NCI-H128 (cell line): ENCODE measurements around the gene MYO1A.
A peak's percentile ranks its signal among the peaks of the same experiment; 100 is the strongest.
"Not testable (repeated sequence)": the region's sequence is repeated elsewhere in the genome, so short reads cannot be mapped to it uniquely, and the experiment has no call there.

Experiments used
- DNase-seq: peaks from one replicate; lab custom pipeline; 2025; ENCODE audit not compliant: unreplicated experiment; lab: John Stamatoyannopoulos, UW

MYO1A gene

DNA sequence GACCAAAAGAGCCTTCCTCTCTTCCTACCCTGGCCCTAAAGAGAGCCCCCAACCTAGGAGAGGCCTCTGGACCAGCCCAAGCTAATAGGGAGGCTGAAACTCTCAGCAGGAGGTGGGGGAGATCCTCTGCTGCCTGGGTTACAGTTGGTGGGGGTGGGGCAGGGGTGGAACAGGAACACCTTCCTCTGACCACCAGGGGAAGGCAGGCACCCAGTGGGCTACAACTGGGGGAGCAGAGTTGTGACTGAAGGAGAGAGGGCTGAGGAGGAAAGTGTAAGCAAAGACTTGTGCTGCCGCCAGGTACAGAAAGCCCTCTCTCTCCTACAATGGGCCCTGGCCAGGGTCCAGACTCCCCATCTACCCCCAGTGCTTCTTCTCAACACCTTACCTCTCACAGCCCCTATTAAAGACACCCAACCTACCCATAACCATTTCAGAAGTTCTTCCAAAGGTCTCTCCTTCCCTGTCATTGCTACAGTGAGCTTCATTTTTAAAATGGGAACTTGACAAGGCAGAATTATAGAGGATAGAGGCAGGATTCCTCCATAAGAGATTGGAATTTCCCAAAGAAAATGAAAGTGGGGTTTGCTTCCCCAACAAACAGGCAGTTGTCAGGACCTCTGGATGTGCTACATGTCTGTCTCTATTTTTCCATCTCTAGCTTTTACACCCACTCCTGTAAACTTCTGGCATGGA, 1.4 kb downstream of the MYO1A start:
- no peak for DNase-seq

DNA sequence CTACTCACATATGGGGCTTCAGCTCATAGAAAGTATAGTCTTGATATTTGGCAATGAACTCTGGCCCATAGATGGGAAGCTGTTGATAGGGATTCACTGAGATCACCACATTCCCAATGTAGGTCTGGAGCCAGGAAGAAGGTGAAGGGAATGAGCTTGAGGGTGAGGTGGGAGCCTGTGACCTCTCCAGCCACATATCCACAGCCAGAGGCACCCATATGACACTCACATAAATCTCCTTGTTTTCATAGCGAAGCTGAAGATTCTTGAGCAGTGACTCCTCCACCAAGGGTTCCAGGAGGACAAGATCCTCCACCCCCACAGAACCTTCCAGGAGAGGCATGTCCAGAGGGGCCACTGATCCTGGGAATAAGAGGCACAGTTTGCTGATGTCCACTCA, 1.9 kb downstream of the MYO1A start:
- no peak for DNase-seq

DNA sequence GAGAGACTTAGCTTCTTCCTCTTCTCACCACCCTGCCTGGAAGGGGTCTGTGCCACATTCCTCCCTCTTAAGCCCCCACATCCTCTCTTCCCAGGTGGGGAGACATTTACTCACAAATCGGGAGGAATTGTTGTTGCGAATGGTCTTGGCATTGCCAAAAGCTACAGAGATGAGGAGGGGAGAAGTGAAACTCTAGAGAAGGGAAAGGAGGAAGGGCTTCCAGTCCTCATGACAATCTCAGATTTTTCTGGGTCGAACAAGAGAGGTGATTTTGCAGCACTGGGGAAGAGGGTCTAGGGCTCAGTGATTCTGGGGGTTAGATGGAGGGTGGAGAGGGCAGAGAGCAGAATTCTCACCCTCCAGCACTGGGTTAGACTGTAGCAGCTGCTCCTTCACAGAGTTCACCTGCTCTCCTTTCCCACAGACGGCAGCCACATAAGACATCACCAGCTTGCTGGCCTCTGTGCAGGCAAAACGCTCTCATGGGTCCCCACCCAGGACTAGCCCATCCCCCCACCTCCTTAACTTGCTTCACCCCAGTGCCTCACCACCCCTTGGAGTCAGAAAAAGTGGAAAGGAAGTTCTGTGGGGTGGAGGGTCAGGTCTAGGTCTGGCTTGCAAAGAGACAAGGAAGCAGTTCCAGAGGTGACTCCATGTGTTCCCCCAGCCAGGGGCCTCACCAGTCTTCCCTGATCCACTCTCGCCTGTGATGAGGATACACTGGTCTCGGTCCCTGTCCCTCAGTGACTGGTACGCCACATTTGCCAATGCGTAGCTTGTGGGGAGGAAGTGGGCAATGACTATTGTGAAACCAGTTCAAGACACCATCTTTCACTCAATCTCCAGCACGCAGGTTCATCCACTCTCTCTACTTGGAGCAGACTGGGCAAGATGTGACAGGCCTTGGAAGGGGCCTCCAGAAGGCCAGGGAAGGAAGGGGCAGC, 2.7 kb downstream of the MYO1A start:
- DNase-seq = no peak

- no peak for DNase-seq
Measured at GRCh38 chr12:57046086-57046791, 3.7 kb downstream of the MYO1A start.

DNA sequence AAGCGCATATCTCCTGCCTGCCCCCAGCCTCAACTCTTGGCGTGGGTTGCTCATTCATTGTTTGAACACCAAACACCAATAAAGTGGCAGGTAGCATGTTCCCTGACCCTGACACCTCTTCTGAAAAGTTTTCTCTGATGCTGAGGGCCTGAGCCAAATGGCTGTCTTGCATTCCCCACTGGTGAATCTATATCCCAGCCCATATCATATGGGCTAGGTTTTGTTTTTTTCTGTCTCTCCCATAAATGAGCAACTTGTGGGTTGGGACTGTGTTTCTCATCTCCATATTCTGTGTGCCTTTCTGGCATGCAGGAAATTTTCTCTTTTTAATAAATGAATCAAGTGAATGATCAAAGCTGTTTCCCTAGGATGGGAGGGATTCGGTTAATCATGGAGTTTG, 5.0 kb downstream of the MYO1A start:
- no peak for DNase-seq

DNA sequence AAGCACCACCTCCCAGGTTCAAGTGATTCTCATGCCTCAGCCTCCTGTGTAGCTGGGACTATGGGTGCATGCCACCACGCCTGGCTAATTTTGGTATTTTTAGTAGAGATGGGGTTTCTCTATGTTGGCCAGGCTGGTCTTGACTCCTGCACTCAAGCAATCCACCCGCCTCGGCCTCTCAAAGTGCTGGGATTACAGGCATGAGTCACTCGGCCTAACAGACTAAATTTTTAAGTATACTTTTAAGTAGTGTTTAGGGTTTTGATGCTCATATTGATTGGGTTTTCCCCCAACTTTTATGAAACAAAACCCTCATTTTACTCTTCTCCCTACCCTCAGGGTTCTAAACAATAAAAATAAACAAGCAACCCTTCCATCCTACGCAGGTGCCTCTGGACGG, 5.5 kb downstream of the MYO1A start:
- no peak for DNase-seq

GRCh38 chr12:57042695-57043094, 7.2 kb downstream of the MYO1A start:
- no peak for DNase-seq

DNA sequence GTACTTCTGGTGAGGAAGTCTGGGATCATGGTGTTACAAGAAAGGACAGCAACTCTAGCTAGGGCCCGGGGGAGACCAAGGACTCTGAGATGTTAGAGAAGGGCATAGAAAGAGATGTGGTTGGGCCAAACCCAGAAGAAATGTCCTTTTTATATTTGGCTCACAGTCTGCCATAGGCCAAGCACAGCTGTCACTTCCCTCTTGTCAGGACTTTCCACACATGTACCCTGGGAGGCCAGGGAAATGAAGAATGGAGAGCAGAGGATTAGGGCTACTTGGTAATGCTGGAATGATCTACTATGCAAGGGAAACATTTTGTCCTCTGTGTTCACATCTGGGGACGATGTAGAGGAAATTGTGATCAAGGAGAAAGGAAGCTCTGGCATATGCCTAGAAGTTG, 9.2 kb downstream of the MYO1A start:
- no peak for DNase-seq

- DNase-seq = no peak
Measured at GRCh38 chr12:57040211-57040610, 9.7 kb downstream of the MYO1A start.

GRCh38 chr12:57039016-57039798, 10.7 kb downstream of the MYO1A start:
- no peak for DNase-seq

DNA sequence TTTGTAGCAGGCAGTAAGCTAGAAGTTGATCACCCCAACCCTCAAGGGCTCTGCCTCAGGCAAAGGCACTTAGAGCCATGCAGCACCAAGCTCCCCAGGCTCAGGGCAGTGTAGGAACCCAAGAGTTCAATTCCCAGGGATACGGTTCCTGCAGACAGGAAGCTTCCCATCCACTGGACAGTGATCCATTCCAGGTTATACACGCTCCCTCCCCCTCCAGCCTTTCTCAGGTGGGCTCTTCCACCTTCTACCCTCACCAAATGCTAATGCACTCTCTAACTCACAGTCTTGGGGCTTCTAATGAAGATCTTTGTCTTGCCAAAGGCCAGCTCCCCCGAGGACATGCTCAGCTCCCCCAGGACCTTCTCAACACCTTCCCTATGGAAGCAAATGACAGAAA, 12.7 kb downstream of the MYO1A start:
- DNase-seq = no peak

DNA sequence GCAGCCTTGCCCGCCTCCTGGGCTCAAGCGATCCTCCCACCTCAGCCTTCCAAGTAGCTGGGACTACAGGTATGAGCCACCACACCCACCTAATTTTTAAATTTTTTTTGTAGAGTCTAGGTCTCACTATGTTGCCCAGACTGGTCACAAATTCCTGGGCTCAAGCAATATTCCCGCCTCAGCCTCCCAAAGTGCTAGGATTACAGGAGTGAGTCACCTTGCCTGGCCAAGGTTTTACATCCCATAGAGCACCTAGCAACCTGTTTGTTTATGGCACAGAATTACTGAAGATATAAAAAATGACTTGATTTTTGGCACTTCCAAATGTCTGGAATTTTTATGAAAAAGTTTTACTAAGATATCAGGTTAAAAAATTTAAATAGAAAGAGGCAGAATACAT, 16.5 kb downstream of the MYO1A start:
- no peak for DNase-seq

DNA sequence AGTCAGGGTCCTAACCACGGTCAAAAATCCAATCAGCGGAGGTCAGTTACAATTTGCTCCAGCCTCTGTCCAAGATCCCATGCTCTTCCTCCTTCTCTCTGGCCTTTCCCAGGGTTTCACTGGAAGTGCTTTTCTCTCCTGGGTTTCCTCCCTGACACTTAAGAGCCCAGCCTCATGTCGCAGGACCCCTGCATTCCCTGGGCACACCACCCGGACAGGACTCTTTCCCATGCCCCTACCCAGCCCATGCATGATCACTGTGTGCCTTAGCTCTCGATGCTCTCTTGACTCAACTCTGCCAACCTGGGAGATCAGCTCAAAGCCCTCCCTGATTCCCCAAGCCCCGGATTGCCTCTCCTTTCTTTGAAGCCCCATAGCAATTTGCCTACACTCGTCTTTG, 18.1 kb downstream of the MYO1A start:
- DNase-seq = no peak

DNA sequence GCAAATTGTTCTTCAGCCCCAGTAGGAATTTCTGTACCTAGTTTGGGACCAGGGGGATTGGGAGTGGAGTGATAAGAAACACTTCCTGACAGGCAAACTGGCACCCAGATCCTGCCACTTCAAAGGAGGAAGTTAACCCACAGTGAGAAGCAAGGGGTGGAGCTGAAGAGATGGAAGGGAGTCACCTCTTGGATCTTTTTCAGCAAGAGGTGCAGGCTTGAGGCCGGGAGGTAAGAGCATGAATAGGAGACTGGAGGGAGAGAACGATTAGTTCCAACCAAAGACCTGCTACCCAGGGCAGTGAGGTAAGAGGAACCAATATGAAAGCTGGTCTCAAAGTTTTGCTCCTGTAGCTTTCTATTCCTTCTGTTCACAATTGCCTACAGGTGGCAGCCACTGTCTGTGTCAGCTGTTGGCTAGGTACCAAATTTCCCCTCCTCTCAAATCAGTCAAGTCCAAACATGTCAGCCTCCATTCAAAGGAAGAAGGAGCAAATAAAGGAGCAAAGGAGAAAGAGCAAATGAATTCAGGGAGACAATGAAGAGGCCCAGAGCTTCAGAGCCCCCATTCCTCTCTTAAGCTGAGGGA, 18.7 kb downstream of the MYO1A start:
- peak; percentile 60 for DNase-seq

- no peak for DNase-seq
Measured at GRCh38 chr12:57029457-57029856, 20.5 kb downstream of the MYO1A start.

- DNase-seq = no peak
Measured at GRCh38 chr12:57027805-57028153, 22.1 kb downstream of the MYO1A start.

- no peak for DNase-seq
Measured at GRCh38 chr12:57027011-57027804, 22.7 kb downstream of the MYO1A start.

DNA sequence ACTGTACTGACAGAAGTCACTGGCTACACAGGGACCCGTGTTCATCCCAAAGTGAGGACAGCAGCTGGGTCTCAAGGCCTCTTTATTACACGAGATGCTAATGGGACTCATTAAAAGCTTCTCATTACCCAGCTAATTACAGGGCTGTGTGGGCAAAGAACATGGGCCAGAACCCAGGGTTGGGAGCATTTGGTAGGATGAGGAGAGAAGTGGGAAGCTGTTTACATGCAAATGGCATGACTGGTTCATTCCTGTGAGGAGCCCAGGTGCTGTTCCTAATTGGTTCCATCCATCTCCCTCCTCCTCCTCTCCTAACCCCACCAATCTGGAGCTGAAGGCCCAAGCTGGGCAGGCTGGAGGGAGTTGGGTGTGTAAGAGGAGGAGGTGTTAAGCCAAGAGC, 24.7 kb downstream of the MYO1A start:
- DNase-seq = no peak

DNA sequence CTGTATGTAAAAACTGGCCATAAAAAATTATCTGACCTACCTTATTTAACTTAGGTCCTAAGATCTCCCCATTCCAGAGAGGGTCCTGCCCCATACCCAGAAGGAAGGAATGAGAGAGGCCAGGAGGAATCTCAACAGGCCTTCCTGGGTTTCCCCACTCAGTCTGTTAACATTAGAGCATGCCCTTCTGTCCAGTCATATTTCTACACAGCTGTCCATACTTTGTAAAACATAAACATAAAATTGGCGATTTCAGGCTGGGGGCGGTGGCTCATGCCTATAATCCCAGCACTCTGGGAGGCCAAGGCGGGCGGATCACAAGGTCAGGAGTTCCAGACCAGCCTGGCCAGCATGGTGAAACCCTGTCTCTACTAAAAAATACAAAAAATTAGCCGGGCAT, 27.6 kb downstream of the MYO1A start:
- not testable (repeated sequence) for DNase-seq
